IPS DF 19.7 (cell line): ENCODE measurements around the gene NELFE.
"Not testable (repeated sequence)": the region's sequence is repeated elsewhere in the genome, so short reads cannot be mapped to it uniquely, and the experiment has no call there.

Experiments
- DNase-seq: peaks from one replicate; pipeline ENCODE4 v3.0.0-alpha.2; 2013; ENCODE audit warnings: low read depth, low spot score

The NELFE gene

DNA sequence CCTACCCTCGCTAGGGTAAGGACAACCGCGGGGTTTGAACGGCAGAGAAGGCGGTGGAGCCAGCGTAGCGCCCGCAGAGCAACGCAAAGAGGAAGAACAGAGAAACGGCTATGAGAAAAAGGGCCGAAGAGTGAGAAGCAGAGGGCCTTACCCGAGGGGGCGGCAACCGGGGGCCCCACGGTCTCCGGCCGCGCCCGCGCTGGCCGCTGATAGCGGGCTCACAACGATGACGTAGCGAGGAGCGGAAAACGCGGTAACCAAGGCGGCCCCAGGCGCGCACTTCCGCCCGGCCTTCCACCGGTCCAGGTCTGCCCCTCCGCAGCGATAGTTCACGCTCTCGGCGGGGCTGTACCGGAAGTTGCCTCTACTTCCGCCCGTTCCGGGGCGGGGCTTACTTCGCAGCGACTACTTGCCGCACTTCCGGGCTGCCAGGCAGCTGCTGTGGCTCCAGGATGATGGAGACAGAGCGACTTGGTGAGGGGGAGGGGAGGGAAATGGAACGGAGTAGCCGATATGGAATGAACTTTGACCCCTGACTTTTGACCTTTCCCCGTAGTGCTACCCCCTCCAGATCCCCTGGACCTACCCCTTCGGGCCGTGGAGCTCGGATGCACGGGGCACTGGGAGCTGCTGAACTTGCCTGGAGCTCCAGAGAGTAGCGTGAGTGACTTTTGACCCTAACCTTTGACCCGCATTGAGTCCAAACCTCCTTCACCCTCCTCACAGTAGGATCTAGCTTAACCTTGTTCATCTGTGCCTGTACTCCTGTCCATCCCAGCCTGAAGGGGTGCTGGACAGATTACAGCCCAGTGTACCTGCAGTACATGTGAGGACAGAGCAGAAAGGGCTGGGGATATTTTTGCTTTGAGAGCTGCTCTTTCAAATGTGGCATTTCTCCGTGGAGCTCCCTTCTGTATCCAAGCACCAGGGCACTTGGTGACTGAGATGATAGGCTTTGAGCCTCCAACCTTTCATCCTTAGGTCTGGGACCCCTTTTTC lies at the start of gene NELFE, which contains the start of gene SKIC2:
Gene NELFE, minus strand, starts transcription at position 231 of the 999 bp plus-strand sequence. CDS start 525 bp downstream, outside the sequence.
Gene SKIC2, plus strand, starts transcription at position 435 of the 999 bp plus-strand sequence. Its CDS starts 18 bp downstream, at position 453.
- DNase-seq, result peak; percentile 94

DNA sequence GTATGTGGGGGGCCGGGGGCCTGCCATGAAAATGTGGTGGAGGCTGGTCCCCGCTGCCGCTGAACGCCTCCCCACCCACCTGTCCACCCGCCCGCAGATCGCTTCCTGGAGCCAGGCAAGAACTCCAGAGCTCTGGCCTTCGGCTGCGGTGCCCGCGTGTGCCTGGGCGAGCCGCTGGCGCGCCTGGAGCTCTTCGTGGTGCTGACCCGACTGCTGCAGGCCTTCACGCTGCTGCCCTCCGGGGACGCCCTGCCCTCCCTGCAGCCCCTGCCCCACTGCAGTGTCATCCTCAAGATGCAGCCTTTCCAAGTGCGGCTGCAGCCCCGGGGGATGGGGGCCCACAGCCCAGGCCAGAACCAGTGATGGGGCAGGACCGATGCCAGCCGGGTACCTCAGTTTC lies 49.3 kb upstream of the NELFE start:
- DNase-seq, result not testable (repeated sequence)

- not testable (repeated sequence) for DNase-seq
Measured at GRCh38 chr6:32007086-32007485, 48.3 kb upstream of the NELFE start.

DNA sequence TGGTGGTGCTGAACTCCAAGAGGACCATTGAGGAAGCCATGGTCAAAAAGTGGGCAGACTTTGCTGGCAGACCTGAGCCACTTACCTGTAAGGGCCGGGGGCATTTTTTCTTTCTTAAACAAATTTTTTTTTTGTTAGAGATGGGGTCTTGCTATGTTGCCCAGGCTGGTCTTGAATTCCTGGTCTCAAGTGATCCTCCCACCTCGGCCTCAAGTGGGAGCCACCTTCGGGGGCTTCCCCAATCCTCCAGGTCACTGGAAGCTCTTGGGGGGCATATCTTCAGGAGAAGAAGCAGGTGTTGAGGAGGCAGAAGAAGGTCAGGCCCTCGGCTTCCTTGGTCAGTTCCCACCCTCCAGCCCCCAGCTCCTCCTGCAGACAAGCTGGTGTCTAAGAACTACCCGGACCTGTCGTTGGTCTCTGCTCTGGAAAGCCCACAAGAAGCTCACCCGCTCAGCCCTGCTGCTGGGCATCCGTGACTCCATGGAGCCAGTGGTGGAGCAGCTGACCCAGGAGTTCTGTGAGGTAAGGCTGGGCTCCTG lies 47.3 kb upstream of the NELFE start:
- DNase-seq, result not testable (repeated sequence)

- not testable (repeated sequence) for DNase-seq
Measured at GRCh38 chr6:32005538-32005880, 46.7 kb upstream of the NELFE start.

GRCh38 chr6:32004864-32005537 lies 46.2 kb upstream of the NELFE start:
- DNase-seq, result not testable (repeated sequence)

DNA sequence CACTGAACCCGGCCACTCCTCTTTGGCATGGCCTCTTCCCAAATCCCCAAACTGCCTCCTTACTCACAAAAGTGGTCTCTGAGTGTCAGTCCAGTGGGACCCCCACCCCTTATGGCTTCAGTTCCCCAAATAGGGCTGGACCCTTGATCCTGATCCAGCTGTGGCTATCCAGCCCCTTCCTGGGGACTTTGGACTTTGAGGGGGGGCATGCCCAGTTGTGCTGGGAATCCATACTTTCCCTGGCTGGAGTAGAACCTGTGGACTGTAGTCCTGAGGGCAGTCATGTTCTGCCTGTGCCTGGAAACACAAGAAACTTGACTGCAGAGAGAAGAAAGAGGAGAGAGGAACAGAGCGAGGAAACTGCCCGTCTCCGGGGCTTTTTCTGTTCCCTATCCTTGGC lies 45.6 kb upstream of the NELFE start:
- DNase-seq, result not testable (repeated sequence)

- not testable (repeated sequence) for DNase-seq
Measured at GRCh38 chr6:32003301-32003700, 44.5 kb upstream of the NELFE start.

GRCh38 chr6:32002546-32003268 lies 43.9 kb upstream of the NELFE start:
- not testable (repeated sequence) for DNase-seq

DNA sequence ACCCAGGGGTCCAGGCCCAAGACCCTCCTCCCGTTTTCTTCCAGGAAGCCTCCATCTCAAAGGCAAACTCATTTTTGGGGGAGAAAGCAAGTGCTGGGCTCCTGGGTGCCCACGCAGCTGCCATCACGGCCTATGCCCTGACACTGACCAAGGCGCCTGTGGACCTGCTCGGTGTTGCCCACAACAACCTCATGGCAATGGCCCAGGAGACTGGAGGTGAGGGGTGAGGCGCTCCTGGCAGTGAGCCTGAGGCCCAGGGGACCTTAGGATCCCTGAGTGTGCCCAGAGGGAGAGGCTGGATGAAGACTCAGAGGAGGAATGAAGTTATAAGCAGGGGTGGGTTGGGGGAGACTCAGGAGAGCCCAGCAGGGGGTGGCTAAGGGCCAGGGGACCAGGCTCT lies 37.6 kb upstream of the NELFE start:
- DNase-seq, result not testable (repeated sequence)

DNA sequence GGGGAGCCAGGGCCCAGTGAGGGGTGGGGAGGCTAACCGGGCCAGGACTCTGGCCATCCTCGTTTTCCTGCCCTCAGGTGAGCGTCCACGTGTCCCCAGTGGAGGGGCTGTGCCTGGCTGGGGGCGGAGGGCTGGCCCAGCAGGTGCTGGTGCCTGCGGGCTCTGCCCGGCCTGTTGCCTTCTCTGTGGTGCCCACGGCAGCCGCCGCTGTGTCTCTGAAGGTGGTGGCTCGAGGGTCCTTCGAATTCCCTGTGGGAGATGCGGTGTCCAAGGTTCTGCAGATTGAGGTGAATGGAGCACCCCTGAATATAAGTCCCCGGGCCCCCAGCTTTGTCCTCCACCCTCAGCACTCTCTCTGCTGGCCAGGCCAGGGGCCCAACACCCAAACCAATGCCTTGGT lies 35.6 kb upstream of the NELFE start:
- not testable (repeated sequence) for DNase-seq

DNA sequence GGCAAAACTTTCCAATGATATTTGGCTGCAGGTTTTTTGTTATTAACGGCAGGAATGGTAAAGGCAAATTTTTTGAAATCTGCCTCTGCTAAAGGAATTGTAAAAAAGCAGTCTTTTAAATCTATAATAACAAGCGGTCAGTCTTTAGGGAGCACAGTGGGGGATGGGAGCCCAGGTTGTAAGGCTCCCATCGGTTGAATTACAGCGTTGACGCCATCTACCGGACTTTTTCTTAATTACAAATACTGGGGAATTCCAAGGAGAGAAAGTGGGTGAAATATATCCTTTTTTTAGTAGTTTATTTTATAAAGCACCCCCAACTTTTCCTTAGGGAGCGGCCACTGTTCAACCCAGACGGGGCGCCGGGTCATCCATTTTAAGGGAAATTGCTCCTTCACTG lies 30.6 kb upstream of the NELFE start:
- DNase-seq, result not testable (repeated sequence)

DNA sequence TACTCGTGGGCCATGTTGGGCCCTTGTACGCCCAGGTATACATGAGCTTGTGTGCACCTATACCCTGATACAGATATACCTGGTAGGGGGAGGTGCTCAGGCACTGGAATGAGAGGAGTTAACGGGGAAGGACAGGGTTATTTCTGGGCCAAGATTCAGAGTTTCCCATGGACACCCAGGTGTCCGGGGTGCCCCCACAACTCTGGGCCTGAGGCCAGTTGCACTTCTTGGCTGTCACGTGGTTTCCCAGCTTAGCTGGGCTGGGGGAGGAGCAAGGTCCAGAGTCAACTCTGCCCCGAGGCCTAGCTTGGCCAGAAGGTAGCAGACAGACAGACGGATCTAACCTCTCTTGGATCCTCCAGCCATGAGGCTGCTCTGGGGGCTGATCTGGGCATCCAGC lies 23.0 kb upstream of the NELFE start, which contains the start of gene C4A:
Gene C4A, plus strand, starts transcription at position 314 of the 400 bp plus-strand sequence. Its CDS starts 51 bp downstream, at position 365.
- DNase-seq, result not testable (repeated sequence)

GRCh38 chr6:31980998-31981397 lies 22.2 kb upstream of the NELFE start:
- DNase-seq, result not testable (repeated sequence)

- not testable (repeated sequence) for DNase-seq
Measured at GRCh38 chr6:31980195-31980876, 21.6 kb upstream of the NELFE start.

DNA sequence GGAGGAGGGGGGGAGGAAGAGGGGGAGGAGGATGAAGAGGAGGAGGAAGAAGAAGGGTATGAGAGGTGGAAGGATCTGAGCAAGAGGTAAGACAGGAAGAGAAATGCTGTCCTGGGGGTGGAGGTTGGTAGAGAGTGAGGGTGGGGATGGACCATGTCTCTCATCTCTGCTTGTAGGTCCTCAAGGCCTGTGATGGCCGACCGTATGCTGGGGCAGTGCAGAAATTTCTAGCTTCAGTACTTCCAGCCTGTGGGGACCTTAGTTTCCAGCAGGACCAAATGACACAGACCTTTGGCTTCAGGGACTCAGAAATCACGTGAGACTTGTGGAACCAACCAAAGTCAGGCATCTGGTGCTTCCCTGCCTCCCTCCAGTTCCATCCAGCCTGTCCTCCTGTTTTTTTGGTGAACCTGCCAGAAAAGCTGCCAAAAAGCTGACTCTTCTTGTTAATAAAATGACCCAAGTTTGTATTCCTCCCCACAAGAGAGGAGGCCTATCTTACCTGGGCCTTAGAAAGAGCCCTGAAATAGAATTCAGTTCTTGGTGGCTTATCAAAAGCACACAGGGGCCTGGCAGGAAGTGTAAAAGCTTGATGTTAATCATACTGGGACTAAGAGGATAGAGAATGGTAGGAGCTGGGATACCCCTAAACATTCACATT lies 20.6 kb upstream of the NELFE start:
- no peak for DNase-seq

DNA sequence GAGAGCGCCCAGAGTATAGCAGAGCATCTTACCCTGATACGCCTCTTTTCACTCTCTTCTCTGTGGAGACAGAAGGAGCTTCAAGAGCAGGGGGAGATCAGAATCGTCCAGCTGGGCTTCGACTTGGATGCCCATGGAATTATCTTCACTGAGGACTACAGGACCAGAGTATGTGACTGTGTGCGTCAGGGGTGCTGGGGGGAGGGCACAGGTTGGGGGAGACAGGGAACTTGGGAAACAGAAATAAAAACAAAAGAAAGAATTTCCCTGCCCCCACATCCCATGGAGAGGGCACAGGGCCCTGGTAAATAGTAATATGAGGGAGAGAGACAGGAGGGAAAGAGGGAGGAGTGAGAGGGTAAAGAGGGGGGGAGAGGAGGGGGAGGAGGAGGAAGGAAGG lies 20.1 kb upstream of the NELFE start:
- DNase-seq, result no peak

GRCh38 chr6:31977816-31978431 lies 19.2 kb upstream of the NELFE start:
- DNase-seq, result no peak

DNA sequence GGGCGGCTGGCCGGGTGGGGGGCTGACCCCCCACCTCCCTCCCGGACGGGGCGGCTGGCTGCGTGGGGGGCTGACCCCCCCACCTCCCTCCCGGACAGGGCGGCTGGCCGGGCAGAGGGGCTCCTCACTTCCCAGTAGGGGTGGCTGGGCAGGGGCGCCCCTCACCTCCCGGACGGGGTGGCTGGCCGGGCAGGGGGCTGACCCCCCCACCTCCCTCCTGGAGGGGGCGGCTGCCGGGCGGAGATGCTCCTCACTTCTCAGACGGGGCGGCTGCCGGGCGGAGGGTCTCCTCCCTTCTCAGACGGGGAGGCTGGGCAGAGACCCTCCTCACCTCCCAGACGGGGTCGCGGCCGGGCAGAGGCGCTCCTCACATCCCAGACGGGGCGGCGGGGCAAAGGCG lies 17.3 kb upstream of the NELFE start:
- DNase-seq, result not testable (repeated sequence)
